Lower lobe of right lung (tissue), 2 donors: ENCODE data around the gene CKAP5. TPM values are rescaled to one million over a fixed set of nuclear protein-coding genes. Genes with fewer than 3 reads are reported as not detected.

Source experiments
- ATAC-seq, 2 donors: fragments of 200-7000 bp; cut with Tn5 transposase; one replicate each; pipeline ENCODE4 v1.9.1; 2020 to 2022; ENCODE audit warnings: mild to moderate bottlenecking in 2 of 2, moderate library complexity in 2 of 2
- DNase-seq: peaks from one replicate; pipeline ENCODE4 v3.0.0-alpha.2; 2020
- H3K27ac ChIP-seq: fragments of 200-600 bp; one replicate; pipeline ENCODE4 v1.8.0; 2022
- H3K27me3 ChIP-seq: fragments of 200-600 bp; one replicate; pipeline ENCODE4 v1.8.0; 2022; ENCODE audit warnings: low read depth
- H3K36me3 ChIP-seq: fragments of 200-600 bp; one replicate; pipeline ENCODE4 v1.8.0; 2022; ENCODE audit warnings: mild to moderate bottlenecking
- H3K4me1 ChIP-seq: fragments of 200-600 bp; one replicate; pipeline ENCODE4 v1.8.0; 2022
- H3K4me3 ChIP-seq: fragments of 200-600 bp; one replicate; pipeline ENCODE4 v1.8.0; 2022; ENCODE audit warnings: mild to moderate bottlenecking
- H3K9me3 ChIP-seq: fragments of 200-600 bp; one replicate; pipeline ENCODE4 v1.8.0; 2022
- CTCF ChIP-seq: fragments of 200-600 bp; IDR thresholded peaks from one replicate; pipeline ENCODE4 v1.8.0; 2022; ENCODE audit warnings: antibody characterized with exemption, mild to moderate bottlenecking
- intact Hi-C: fragments of 100-400 bp; cut with DNase I; formaldehyde crosslinking; loops from one replicate; pipeline ENCODE4 v1.11.0; 2022
- total RNA-seq: library from RNA; stranded (reverse); fragmentation: NEBNext Ultra II Directional; extraction: Animal tissue kit (Norgen Biotek cat#: 25700); gene quantifications from one replicate; pipeline ENCODE4 v1.2.1, GENCODE V29; 2021
- donor health status: DM: no; HTN: yes; CAD: no; lungs with severe emphysema.

CKAP5 gene
- total RNA-seq, 1 donor from 2014 or later = 59.7 TPM

- Histone ChIP-seq H3K4me1 (peaks cover 53% of the 10 kb centered on the region), H3K27ac (no peak overlapping the region), H3K9me3 (no peaks in the 10 kb centered on the region), H3K27me3 (no peaks in the 10 kb centered on the region), H3K36me3 (peaks cover 49% of the 10 kb centered on the region), H3K4me3 (no peak overlapping the region)
- ATAC-seq (no peak), DNase-seq (no peak)
- TF ChIP-seq CTCF = no peak
- intact Hi-C loops = no loop called here
Observed at GRCh38 chr11:46697723-46698122, 148.4 kb downstream of the CKAP5 start.

DNA sequence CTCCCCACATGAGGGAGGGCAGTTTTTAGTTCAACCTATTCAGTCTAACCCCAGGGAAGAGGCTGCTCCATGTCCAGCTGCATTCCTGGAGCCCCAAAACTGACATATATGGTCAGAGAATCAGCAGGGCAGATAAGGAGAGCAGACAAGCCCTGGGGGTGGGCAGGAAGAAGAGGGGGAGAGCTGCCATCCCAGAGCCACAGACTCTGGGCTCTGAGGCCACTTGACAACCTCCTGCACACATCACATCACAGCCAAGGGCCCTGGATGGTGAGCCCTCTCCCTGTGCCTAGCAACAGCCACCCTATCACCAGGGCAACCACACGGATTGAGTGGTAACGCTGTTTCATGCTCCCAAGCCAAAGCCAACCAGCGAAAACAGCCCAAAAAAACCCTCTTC, 148.8 kb downstream of the CKAP5 start:
- Histone ChIP-seq H3K9me3 (no peaks in the 10 kb centered on the region), H3K27me3 (no peaks in the 10 kb centered on the region), H3K36me3 (peaks cover 48% of the 10 kb centered on the region), H3K27ac (peak overlapping the region; percentile 21), H3K4me3 (no peak overlapping the region), H3K4me1 (peaks cover 49% of the 10 kb centered on the region)
- intact Hi-C loops = no loop called here
- DNase-seq (no peak), ATAC-seq (no peak)
- TF ChIP-seq CTCF = no peak

- no peaks in the 10 kb centered on the region for H3K27me3 ChIP-seq
- peak overlapping the region; percentile 21 for H3K27ac ChIP-seq
- peaks cover 58% of the 10 kb centered on the region for H3K36me3 ChIP-seq
- H3K9me3 ChIP-seq = no peaks in the 10 kb centered on the region
- intact Hi-C loops = no loop called here
- TF ChIP-seq CTCF = no peak
- peaks cover 40% of the 10 kb centered on the region for H3K4me1 ChIP-seq
- ATAC-seq = no peak
- no peak overlapping the region for H3K4me3 ChIP-seq
- DNase-seq = no peak
Observed at GRCh38 chr11:46696212-46696558, 149.9 kb downstream of the CKAP5 start.

- Histone ChIP-seq H3K27ac (no peak overlapping the region), H3K9me3 (no peaks in the 10 kb centered on the region), H3K4me1 (peaks cover 40% of the 10 kb centered on the region), H3K27me3 (no peaks in the 10 kb centered on the region), H3K36me3 (peaks cover 64% of the 10 kb centered on the region), H3K4me3 (no peak overlapping the region)
- no peak for TF ChIP-seq CTCF
- ATAC-seq (no peak), DNase-seq (no peak)
- intact Hi-C loops = no loop called here
Observed at GRCh38 chr11:46695345-46696211, 150.5 kb downstream of the CKAP5 start.

DNA sequence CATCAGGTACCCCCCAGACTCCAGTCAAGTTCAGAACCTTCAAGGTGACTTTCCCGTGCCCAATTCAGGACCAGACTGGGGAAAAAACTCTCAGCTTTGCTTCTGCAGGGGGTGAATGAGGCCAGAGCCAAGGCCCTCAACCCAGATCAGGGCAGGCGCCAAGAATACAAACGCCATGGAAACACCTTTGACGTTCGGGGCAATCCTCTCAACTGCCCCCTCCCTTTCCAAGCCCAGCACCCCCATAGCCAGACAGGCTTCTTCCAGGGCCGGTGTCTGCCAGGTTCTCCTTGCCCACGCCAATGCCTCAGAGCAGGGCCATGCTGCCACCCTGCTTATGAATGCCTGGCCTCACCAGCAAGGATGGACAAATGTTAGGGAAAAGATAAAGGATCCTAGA, 151.5 kb downstream of the CKAP5 start:
- DNase-seq = no peak
- intact Hi-C loops = no loop called here
- Histone ChIP-seq H3K4me1 (peaks cover 38% of the 10 kb centered on the region), H3K4me3 (no peak overlapping the region), H3K27ac (no peak overlapping the region), H3K9me3 (no peaks in the 10 kb centered on the region), H3K36me3 (peaks cover 68% of the 10 kb centered on the region), H3K27me3 (no peaks in the 10 kb centered on the region)
- no peak for ATAC-seq
- TF ChIP-seq CTCF = no peak
